ENCODE data around the gene DCUN1D3.
"Not testable (repeated sequence)": the region's sequence is repeated elsewhere in the genome, so short reads cannot be mapped to it uniquely, and the experiment has no call there.

The DCUN1D3 gene

DNA sequence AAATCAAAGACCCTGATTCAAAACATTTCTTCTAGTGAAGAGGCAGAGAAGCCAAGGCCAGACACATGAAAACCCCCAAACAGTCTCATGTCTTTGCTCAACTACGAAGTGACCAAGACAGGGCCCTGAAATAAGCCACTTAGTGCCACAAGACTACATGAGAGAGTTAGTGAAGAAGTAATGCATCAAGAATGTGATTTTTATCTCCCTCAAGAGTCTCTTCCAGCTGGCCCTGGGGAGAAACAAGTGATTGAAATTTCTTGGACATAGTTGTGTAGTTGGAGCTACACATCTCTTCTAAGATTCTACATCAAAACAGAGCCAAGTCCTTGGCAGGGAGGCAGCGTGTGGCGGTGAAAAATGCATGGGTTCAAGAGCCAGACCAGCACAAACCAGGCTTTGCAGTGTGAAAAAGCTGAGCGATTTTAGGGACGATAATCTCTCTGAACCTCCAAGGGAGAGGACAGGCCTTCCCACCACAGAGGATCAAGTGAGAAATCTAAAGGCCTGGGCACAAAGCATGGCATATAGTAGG lies 31.0 kb upstream of the DCUN1D3 start:
- no peak for DNase-seq (ENCODE audit: low spot score in 2 of 2)
- ATAC-seq (ENCODE audit: low read depth), result no peak
- H3K4me3 Mint-ChIP-seq, result no peak overlapping the region

DNA sequence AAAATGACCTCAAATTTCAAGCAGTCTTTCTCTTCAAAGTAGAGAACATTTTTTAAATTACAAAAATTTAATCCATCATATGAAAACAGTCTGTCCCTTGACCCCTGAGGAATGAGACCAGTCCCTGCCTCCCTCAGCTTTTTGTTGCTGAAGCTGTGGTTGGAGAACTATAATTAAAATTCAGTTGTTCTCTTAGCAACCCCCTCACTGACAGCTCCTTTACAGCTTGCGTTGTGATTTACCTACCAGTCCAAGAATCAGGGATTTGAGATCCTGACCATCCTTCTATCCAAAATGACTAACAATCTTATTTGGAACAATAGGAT lies 30.2 kb upstream of the DCUN1D3 start:
- Mint-ChIP-seq H3K9me3 (no peaks in the 10 kb centered on the region), H3K27me3 (no peaks in the 10 kb centered on the region), H3K27ac (no peak overlapping the region), H3K4me1 (no peaks in the 10 kb centered on the region), H3K36me3 (peaks cover 9% of the 10 kb centered on the region), H3K4me3 (no peak overlapping the region)
- DNase-seq (ENCODE audit: low spot score in 2 of 2) (no peak), ATAC-seq (ENCODE audit: low read depth) (no peak)

More for the DNA sequence above, 31.0 kb upstream of the DCUN1D3 start:
- H3K27ac Mint-ChIP-seq, result no peak overlapping the region
- H3K4me1 Mint-ChIP-seq, result no peaks in the 10 kb centered on the region
- H3K36me3 Mint-ChIP-seq, result peaks cover 2% of the 10 kb centered on the region
- no peaks in the 10 kb centered on the region for H3K9me3 Mint-ChIP-seq
- H3K27me3 Mint-ChIP-seq, result no peaks in the 10 kb centered on the region

DNA sequence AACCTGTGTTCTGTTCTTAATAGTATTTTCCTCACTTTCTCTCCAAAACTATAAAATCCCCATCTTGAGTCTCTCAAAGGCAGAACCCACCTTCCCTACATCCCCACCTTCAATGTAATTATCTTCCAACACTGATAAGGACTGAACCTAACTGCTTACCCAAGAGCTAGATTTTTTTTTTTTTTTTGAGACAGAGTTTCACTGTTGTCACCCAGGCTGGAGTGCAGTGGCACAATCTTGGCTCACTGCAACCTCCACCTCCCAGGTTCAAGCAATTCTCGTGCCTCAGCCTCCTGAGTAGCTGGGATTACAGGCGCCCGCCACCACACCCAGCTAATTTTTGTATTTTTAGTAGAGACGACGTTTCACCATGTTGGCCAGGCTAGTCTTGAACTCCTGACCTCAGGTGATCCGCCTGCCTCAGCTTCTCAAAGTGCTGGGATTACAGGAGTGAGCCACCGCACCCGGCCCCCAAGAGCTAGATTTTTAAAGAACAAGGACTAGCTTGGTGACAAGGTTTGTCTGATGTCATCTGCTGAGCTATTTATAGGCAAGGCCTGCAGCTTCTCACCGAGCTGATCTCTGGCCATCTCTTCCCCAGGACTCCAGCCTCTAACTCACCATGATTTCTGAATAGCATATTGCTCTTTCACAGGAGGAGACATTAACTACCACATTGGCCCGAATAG lies 29.7 kb upstream of the DCUN1D3 start:
- not testable (repeated sequence) for ATAC-seq (ENCODE audit: low read depth); DNase-seq (ENCODE audit: low spot score in 2 of 2); H3K27me3 Mint-ChIP-seq; H3K4me1 Mint-ChIP-seq; H3K27ac Mint-ChIP-seq; H3K9me3 Mint-ChIP-seq; H3K4me3 Mint-ChIP-seq
- peaks cover 10% of the 10 kb centered on the region for H3K36me3 Mint-ChIP-seq

DNA sequence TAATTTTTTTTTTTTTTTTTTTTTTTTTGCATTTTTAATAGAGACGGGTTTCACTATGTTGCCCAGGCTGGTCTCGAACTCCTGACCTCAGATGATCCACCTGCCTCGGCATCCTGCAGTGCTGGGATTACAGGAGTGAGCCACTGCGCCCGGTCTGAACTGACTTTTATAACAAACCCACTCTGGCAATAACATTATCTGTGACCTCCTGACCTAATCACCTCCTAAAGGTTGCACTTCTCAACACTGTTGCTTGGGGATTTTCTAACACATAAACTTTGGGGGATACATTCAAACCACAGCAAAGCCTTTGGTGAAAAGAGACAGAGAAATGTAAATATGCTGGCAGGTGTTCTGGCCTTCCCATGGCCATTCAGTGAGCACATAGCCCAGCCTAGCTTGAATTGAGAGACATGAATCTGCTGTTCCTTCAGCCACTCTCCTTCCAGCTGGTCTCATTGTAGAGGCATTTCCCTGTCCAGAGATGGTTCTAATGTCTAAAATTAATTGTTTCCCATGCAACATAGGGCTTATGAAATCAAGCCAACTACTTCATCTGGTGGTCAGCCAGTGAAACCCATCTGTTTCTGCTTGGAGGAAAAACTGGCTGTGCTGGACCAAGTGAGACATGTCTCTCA lies 28.7 kb upstream of the DCUN1D3 start:
- Mint-ChIP-seq H3K27me3 (no peaks in the 10 kb centered on the region), H3K9me3 (no peaks in the 10 kb centered on the region), H3K27ac (no peak overlapping the region), H3K4me3 (no peak overlapping the region), H3K36me3 (peaks cover 18% of the 10 kb centered on the region), H3K4me1 (no peaks in the 10 kb centered on the region)
- ATAC-seq (ENCODE audit: low read depth) (no peak), DNase-seq (ENCODE audit: low spot score in 2 of 2) (no peak)

GRCh38 chr16:20925751-20926150 lies 25.6 kb upstream of the DCUN1D3 start:
- DNase-seq (ENCODE audit: low spot score in 2 of 2), result no peak
- H3K4me1 Mint-ChIP-seq, result no peaks in the 10 kb centered on the region
- no peaks in the 10 kb centered on the region for H3K9me3 Mint-ChIP-seq
- no peak overlapping the region for H3K4me3 Mint-ChIP-seq
- H3K27ac Mint-ChIP-seq, result no peak overlapping the region
- H3K27me3 Mint-ChIP-seq, result no peaks in the 10 kb centered on the region
- peaks cover 24% of the 10 kb centered on the region for H3K36me3 Mint-ChIP-seq
- no peak for ATAC-seq (ENCODE audit: low read depth)

- H3K4me1 Mint-ChIP-seq, result no peaks in the 10 kb centered on the region
- no peak overlapping the region for H3K27ac Mint-ChIP-seq
- H3K36me3 Mint-ChIP-seq, result peaks cover 26% of the 10 kb centered on the region
- H3K27me3 Mint-ChIP-seq, result no peaks in the 10 kb centered on the region
- ATAC-seq (ENCODE audit: low read depth) (no peak), DNase-seq (ENCODE audit: low spot score in 2 of 2) (no peak)
- no peak overlapping the region for H3K4me3 Mint-ChIP-seq
- no peaks in the 10 kb centered on the region for H3K9me3 Mint-ChIP-seq
Observed at GRCh38 chr16:20923876-20924275, 23.7 kb upstream of the DCUN1D3 start.

- Mint-ChIP-seq H3K9me3 (no peaks in the 10 kb centered on the region), H3K27ac (no peak overlapping the region), H3K4me3 (no peak overlapping the region), H3K27me3 (no peaks in the 10 kb centered on the region), H3K4me1 (peaks cover 8% of the 10 kb centered on the region), H3K36me3 (peaks cover 36% of the 10 kb centered on the region)
- ATAC-seq (ENCODE audit: low read depth), result no peak
- no peak for DNase-seq (ENCODE audit: low spot score in 2 of 2)
Observed at GRCh38 chr16:20920799-20921198, 20.6 kb upstream of the DCUN1D3 start.

- peaks cover 8% of the 10 kb centered on the region for H3K4me1 Mint-ChIP-seq
Observed at GRCh38 chr16:20920091-20920490, 19.9 kb upstream of the DCUN1D3 start.

GRCh38 chr16:20918486-20919239 lies 18.5 kb upstream of the DCUN1D3 start:
- Mint-ChIP-seq H3K27ac (no peak overlapping the region), H3K27me3 (no peaks in the 10 kb centered on the region), H3K36me3 (peaks cover 25% of the 10 kb centered on the region), H3K4me1 (peaks cover 8% of the 10 kb centered on the region), H3K4me3 (no peak overlapping the region), H3K9me3 (no peaks in the 10 kb centered on the region)
- DNase-seq (ENCODE audit: low spot score in 2 of 2), result no peak
- no peak for ATAC-seq (ENCODE audit: low read depth)

More at GRCh38 chr16:20920091-20920490, 19.9 kb upstream of the DCUN1D3 start:
- no peaks in the 10 kb centered on the region for H3K9me3 Mint-ChIP-seq
- H3K4me3 Mint-ChIP-seq, result no peak overlapping the region
- H3K27ac Mint-ChIP-seq, result no peak overlapping the region
- ATAC-seq (ENCODE audit: low read depth) (no peak), DNase-seq (ENCODE audit: low spot score in 2 of 2) (no peak)
- H3K36me3 Mint-ChIP-seq, result peaks cover 35% of the 10 kb centered on the region
- H3K27me3 Mint-ChIP-seq, result no peaks in the 10 kb centered on the region

DNA sequence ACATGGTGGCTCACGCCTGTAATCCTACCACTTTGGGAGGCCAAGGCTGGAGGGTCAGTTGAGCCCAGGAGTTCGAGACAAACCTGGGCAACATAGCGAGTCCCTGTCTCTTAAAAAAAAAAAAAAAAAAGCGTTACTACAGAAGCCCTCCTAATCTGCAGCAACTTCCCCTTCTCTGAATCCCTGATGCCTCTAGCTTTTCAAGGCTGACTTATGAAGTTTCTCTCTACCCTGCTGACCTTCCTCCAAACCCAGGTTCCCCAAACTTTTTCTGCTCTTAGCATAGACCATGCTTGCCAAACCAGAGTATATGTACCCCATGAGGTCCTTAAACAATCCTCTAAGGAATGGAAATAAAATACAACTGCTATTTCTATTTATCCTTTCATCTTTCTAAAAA lies 16.8 kb upstream of the DCUN1D3 start:
- Mint-ChIP-seq H3K36me3 (peaks cover 21% of the 10 kb centered on the region), H3K27me3 (no peaks in the 10 kb centered on the region), H3K27ac (no peak overlapping the region), H3K4me1 (peaks cover 8% of the 10 kb centered on the region), H3K4me3 (no peak overlapping the region), H3K9me3 (no peaks in the 10 kb centered on the region)
- ATAC-seq (ENCODE audit: low read depth), result no peak
- no peak for DNase-seq (ENCODE audit: low spot score in 2 of 2)

- peaks cover 8% of the 10 kb centered on the region for H3K4me1 Mint-ChIP-seq
- H3K9me3 Mint-ChIP-seq, result no peaks in the 10 kb centered on the region
- peaks cover 20% of the 10 kb centered on the region for H3K36me3 Mint-ChIP-seq
- no peaks in the 10 kb centered on the region for H3K27me3 Mint-ChIP-seq
- no peak overlapping the region for H3K4me3 Mint-ChIP-seq
- H3K27ac Mint-ChIP-seq, result no peak overlapping the region
- DNase-seq (ENCODE audit: low spot score in 2 of 2) (no peak), ATAC-seq (ENCODE audit: low read depth) (no peak)
Observed at GRCh38 chr16:20916289-20916688, 16.1 kb upstream of the DCUN1D3 start.

DNA sequence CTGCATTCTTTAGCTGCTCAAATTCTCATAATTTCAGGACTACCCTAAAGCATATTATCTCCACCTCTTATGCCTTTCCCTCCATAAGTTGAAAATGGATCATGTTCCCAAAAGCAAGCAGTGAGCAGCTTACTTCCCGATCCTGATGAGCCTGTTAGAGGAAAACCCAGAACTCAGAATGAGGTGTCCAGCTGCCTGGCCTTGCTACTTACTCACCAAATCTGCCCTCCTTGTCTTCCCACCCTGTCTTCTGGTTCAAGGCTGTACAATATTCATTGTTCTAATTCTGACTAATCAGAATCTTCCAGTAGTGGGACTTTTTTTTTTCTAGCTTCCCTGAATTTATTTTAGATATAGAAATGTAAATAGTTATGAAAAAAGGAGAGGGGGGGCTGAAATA lies 11.2 kb upstream of the DCUN1D3 start:
- H3K4me3 Mint-ChIP-seq, result no peak overlapping the region
- DNase-seq (ENCODE audit: low spot score in 2 of 2), result no peak
- no peaks in the 10 kb centered on the region for H3K9me3 Mint-ChIP-seq
- peaks cover 10% of the 10 kb centered on the region for H3K36me3 Mint-ChIP-seq
- no peaks in the 10 kb centered on the region for H3K27me3 Mint-ChIP-seq
- no peak for ATAC-seq (ENCODE audit: low read depth)
- peaks cover 2% of the 10 kb centered on the region for H3K4me1 Mint-ChIP-seq
- no peak overlapping the region for H3K27ac Mint-ChIP-seq

GRCh38 chr16:20910781-20911321 lies 10.7 kb upstream of the DCUN1D3 start:
- no peak overlapping the region for H3K27ac Mint-ChIP-seq
- no peaks in the 10 kb centered on the region for H3K9me3 Mint-ChIP-seq
- no peaks in the 10 kb centered on the region for H3K27me3 Mint-ChIP-seq
- H3K4me3 Mint-ChIP-seq, result no peak overlapping the region
- DNase-seq (ENCODE audit: low spot score in 2 of 2), result no peak
- H3K4me1 Mint-ChIP-seq, result peaks cover 3% of the 10 kb centered on the region
- no peak for ATAC-seq (ENCODE audit: low read depth)
- peaks cover 8% of the 10 kb centered on the region for H3K36me3 Mint-ChIP-seq
